Prostate gland (tissue), 2 donors: ENCODE data around the gene BZW2.

ENCODE experiments used
- CTCF ChIP-seq, 4 experiments: fragments of 200-600 bp in 2 of 4; fragments of 450-650 bp in 2 of 4; sonication (generic) in 2 of 4; IDR thresholded peaks; 1 replicate in 3 of 4; 2 replicates in 1 of 4; pipeline ENCODE4 v1.5.1; 2016 to 2019; ENCODE audit warnings: antibody characterized with exemption in 4 of 4, mild to moderate bottlenecking in 2 of 4, moderate library complexity in 2 of 4
- POLR2A ChIP-seq: fragments of 450-650 bp; IDR thresholded peaks from one replicate; pipeline ENCODE4 v1.6.1; 2016; ENCODE audit warnings: antibody characterized with exemption, mild to moderate bottlenecking
- POLR2AphosphoS5 ChIP-seq: sonication (generic); formaldehyde crosslinking; IDR thresholded peaks from one replicate; pipeline ENCODE4 v1.6.1; 2017; ENCODE audit warnings: antibody characterized with exemption

- TF ChIP-seq CTCF (IDR thresholded peaks at IDR 0.05) (no peak), POLR2A (no peak), POLR2AphosphoS5 (no peak)
Measured at GRCh38 chr7:16729541-16729940, 83.6 kb downstream of the BZW2 start.
